WI38 (cell line): ENCODE results near the gene PLAC1.

Source experiments
- H3K4me3 ChIP-seq: 2 replicates; pipeline ENCODE4 v1.5.1; 2011; ENCODE audit warnings: low read depth, mild to moderate bottlenecking, control low read depth, low read length
- TF ChIP-seq, protein P1 (sequence below): IDR thresholded peaks from 2 replicates; pipeline ENCODE4 v1.5.1; 2012; ENCODE audit warnings: low read depth, mild to moderate bottlenecking, control low read depth, low read length

PLAC1 gene

GRCh38 chrX:134632355-134632754, 25.9 kb downstream of the PLAC1 start:
- TF ChIP-seq, protein P1, sequence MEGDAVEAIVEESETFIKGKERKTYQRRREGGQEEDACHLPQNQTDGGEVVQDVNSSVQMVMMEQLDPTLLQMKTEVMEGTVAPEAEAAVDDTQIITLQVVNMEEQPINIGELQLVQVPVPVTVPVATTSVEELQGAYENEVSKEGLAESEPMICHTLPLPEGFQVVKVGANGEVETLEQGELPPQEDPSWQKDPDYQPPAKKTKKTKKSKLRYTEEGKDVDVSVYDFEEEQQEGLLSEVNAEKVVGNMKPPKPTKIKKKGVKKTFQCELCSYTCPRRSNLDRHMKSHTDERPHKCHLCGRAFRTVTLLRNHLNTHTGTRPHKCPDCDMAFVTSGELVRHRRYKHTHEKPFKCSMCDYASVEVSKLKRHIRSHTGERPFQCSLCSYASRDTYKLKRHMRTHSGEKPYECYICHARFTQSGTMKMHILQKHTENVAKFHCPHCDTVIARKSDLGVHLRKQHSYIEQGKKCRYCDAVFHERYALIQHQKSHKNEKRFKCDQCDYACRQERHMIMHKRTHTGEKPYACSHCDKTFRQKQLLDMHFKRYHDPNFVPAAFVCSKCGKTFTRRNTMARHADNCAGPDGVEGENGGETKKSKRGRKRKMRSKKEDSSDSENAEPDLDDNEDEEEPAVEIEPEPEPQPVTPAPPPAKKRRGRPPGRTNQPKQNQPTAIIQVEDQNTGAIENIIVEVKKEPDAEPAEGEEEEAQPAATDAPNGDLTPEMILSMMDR, result no peak
- H3K4me3 ChIP-seq, result no peak overlapping the region

- TF ChIP-seq, protein P1, result no peak
- H3K4me3 ChIP-seq, result no peak overlapping the region
Observed at GRCh38 chrX:134631426-134632346, 26.6 kb downstream of the PLAC1 start.

DNA sequence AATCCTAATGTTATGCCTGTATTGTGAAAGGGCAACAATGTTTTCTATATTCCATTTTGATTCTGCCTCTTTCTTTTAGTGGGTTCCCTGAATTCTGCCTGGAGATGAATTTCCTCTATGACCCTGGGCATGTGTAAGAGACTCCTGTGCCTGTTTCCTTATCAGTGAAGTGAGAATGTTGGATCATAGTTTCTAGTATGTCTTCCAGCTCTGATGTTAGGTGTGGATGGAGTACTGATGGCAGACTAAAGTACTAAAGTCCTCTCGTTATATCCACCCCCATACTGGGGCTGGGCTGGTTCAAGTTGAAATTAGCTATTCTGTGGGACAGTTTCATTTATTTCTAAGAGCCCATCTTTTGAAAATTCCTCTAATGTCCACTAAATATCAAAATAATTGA, 29.6 kb downstream of the PLAC1 start:
- no peak overlapping the region for H3K4me3 ChIP-seq
- TF ChIP-seq, protein P1, result no peak

GRCh38 chrX:134626434-134626833, 31.8 kb downstream of the PLAC1 start:
- no peak overlapping the region for H3K4me3 ChIP-seq
- TF ChIP-seq, protein P1, result no peak

GRCh38 chrX:134625315-134625718, 33.0 kb downstream of the PLAC1 start:
- no peak overlapping the region for H3K4me3 ChIP-seq
- TF ChIP-seq, protein P1, result no peak

GRCh38 chrX:134624046-134624430, 34.2 kb downstream of the PLAC1 start:
- no peak overlapping the region for H3K4me3 ChIP-seq
- TF ChIP-seq, protein P1, result no peak

DNA sequence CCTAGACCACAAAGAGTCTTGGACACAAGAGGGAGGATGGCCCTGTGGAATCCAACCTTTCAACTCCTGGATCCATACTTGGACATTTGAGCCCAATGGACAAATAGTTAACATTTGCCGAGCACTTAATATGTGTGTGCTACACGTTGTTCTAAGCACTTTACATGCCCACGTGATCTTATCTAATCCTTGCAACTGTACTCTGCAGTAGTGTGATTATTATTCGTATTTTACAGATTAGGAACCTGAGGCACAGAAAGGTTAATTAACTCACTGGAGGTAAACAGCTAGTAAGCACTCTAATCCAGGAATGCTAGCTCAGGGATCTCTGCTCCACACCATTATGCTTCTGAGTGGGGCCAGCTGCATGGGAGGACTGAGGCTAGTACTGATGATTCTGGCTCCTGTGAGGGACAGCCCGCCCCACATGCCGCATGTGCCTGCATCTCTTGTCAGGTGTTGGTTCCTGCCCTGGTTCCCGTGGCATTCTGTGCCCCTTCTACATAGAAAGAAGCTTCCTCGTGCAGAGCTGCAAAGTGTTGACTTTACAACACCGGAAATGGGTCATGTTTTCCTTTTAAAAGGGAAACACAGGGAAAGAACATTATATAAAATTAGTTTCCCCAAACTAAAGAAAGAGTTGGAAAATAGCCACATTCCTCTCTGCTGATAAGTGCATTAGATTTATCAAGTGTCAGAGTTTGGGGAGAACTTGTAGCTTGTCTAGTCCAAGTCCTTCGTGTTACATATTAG, 34.8 kb downstream of the PLAC1 start:
- TF ChIP-seq, protein P1, result no peak
- no peak overlapping the region for H3K4me3 ChIP-seq
